Measurements from ENCODE around the gene EPB41L1.

The EPB41L1 gene

GRCh38 chr20:36173451-36173933 is 19.0 kb downstream of the EPB41L1 start:
- H3K4me3 ChIP-seq (replicated peaks; ENCODE audit: low read depth, low read length), result no peak overlapping the region

GRCh38 chr20:36175016-36175415 is 20.5 kb downstream of the EPB41L1 start:
- no peak for DNase-seq (ENCODE audit: extremely low read depth, low read depth)
- TF ChIP-seq CTCF (IDR thresholded peaks at IDR 0.05; ENCODE audit: low read depth, low read length, missing control alignments), result no peak
- H3K4me3 ChIP-seq (replicated peaks; ENCODE audit: low read depth, low read length), result no peak overlapping the region

More at GRCh38 chr20:36173451-36173933, 19.0 kb downstream of the EPB41L1 start:
- no peak for DNase-seq (ENCODE audit: extremely low read depth, low read depth)
- no peak for TF ChIP-seq CTCF (IDR thresholded peaks at IDR 0.05; ENCODE audit: low read depth, low read length, missing control alignments)

- no peak overlapping the region for H3K4me3 ChIP-seq (replicated peaks; ENCODE audit: low read depth, low read length)
- TF ChIP-seq CTCF (IDR thresholded peaks at IDR 0.05; ENCODE audit: low read depth, low read length, missing control alignments), result no peak
- no peak for DNase-seq (ENCODE audit: extremely low read depth, low read depth)
Measured at GRCh38 chr20:36175475-36175995, 21.0 kb downstream of the EPB41L1 start.

GRCh38 chr20:36177716-36178115 is 23.2 kb downstream of the EPB41L1 start:
- no peak for TF ChIP-seq CTCF (IDR thresholded peaks at IDR 0.05; ENCODE audit: low read depth, low read length, missing control alignments)
- DNase-seq (ENCODE audit: extremely low read depth, low read depth), result no peak
- no peak overlapping the region for H3K4me3 ChIP-seq (replicated peaks; ENCODE audit: low read depth, low read length)

- H3K4me3 ChIP-seq (replicated peaks; ENCODE audit: low read depth, low read length), result no peak overlapping the region
- no peak for DNase-seq (ENCODE audit: extremely low read depth, low read depth)
- no peak for TF ChIP-seq CTCF (IDR thresholded peaks at IDR 0.05; ENCODE audit: low read depth, low read length, missing control alignments)
Measured at GRCh38 chr20:36179170-36179945, 24.8 kb downstream of the EPB41L1 start.

GRCh38 chr20:36180323-36180722 is 25.8 kb downstream of the EPB41L1 start:
- H3K4me3 ChIP-seq (replicated peaks; ENCODE audit: low read depth, low read length), result no peak overlapping the region
- DNase-seq (ENCODE audit: extremely low read depth, low read depth), result no peak
- no peak for TF ChIP-seq CTCF (IDR thresholded peaks at IDR 0.05; ENCODE audit: low read depth, low read length, missing control alignments)

Data from HFF-Myc (cell line).